BLaER1 treated with 17β-estradiol and CSF1 and Interleukin-3, amounts not matched to agents 10 nM and 100 nM (cell line): ENCODE data around the gene VARS1.

Experiments used
- H3K27ac ChIP-seq, 11 experiments: shearing (Covaris generic); formaldehyde crosslinking; 2 replicates each; pipeline ENCODE4 v1.8.1; 2022
- H3K27me3 ChIP-seq, 11 experiments: shearing (Covaris generic); formaldehyde crosslinking; 2 replicates each; pipeline ENCODE4 v1.8.1; 2022
- H3K36me3 ChIP-seq, 11 experiments: shearing (Covaris generic); formaldehyde crosslinking; 2 replicates each; pipeline ENCODE4 v1.8.1; 2022
- H3K4me1 ChIP-seq, 10 experiments: shearing (Covaris generic); formaldehyde crosslinking; 2 replicates each; pipeline ENCODE4 v1.8.1; 2022
- H3K4me2 ChIP-seq, 11 experiments: shearing (Covaris generic); formaldehyde crosslinking; 2 replicates each; pipeline ENCODE4 v1.8.1; 2022
- H3K4me3 ChIP-seq, 10 experiments: shearing (Covaris generic); formaldehyde crosslinking; 2 replicates each; pipeline ENCODE4 v1.8.1; 2022
- H3K9ac ChIP-seq, 11 experiments: shearing (Covaris generic); formaldehyde crosslinking; 2 replicates each; pipeline ENCODE4 v1.8.1; 2022
- H3K9me3 ChIP-seq, 11 experiments: shearing (Covaris generic); formaldehyde crosslinking; replicated peaks in 1 of 11; 2 replicates each; pipeline ENCODE4 v1.8.1; 2022
- H4K20me1 ChIP-seq, 11 experiments: shearing (Covaris generic); formaldehyde crosslinking; 2 replicates each; pipeline ENCODE4 v1.8.1; 2022
- Cebpa-rat ChIP-seq, 11 experiments: shearing (Covaris generic); IDR thresholded peaks; 2 replicates each; pipeline ENCODE4 v1.8.1; 2022

Gene VARS1

GRCh38 chr6:31836474-31837368, 41.2 kb upstream of the VARS1 start:
- TF ChIP-seq Cebpa-rat (IDR thresholded peaks at IDR 0.05), result no peak
- H3K4me2 ChIP-seq, result peak overlapping the region; percentile 86 to 99 (median 96)
- no peaks in the 10 kb centered on the region for H3K27me3 ChIP-seq
- peaks cover 59 to 67% (median 62%) of the 10 kb centered on the region in 11 experiments for H4K20me1 ChIP-seq
- peak overlapping the region; percentile 86 to 99 (median 94) for H3K9ac ChIP-seq
- H3K27ac ChIP-seq, result peak overlapping the region; percentile 91 to 98 (median 96); a peak in 21 of 22 replicates
- no peaks in the 10 kb centered on the region; a peak in 1 of 22 replicates for H3K9me3 ChIP-seq
- peaks cover 50 to 60% (median 54%) of the 10 kb centered on the region in 10 experiments for H3K4me1 ChIP-seq
- peaks cover 51 to 63% (median 59%) of the 10 kb centered on the region in 11 experiments for H3K36me3 ChIP-seq
- H3K4me3 ChIP-seq, result peak overlapping the region; percentile 77 to 96 (median 89)

DNA sequence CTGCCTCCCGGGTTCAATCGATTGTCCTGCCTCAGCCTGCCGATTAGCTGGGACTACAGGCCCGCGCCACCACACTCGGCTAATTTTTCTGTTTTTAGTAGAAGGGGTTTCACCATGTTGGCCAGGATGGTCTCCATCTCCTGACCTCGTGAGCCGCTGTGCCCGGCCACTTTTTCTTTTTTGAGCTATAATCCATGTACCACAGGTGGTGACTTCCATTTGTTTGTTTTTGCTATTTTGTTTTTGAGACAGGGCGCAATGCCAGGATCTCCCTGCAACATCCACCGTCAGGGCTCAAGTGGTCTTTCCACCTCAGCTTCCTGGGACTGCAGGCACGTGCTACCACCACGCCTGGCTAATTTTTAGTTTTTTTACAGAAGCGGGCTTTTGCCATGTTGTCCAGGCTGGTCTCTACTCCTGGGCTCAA, 40.5 kb upstream of the VARS1 start:
- no peak for TF ChIP-seq Cebpa-rat (IDR thresholded peaks at IDR 0.05)
- Histone ChIP-seq H3K9ac (peak overlapping the region; percentile 86 to 99 (median 94)), H3K36me3 (peaks cover 46 to 63% (median 54%) of the 10 kb centered on the region in 11 experiments)

DNA sequence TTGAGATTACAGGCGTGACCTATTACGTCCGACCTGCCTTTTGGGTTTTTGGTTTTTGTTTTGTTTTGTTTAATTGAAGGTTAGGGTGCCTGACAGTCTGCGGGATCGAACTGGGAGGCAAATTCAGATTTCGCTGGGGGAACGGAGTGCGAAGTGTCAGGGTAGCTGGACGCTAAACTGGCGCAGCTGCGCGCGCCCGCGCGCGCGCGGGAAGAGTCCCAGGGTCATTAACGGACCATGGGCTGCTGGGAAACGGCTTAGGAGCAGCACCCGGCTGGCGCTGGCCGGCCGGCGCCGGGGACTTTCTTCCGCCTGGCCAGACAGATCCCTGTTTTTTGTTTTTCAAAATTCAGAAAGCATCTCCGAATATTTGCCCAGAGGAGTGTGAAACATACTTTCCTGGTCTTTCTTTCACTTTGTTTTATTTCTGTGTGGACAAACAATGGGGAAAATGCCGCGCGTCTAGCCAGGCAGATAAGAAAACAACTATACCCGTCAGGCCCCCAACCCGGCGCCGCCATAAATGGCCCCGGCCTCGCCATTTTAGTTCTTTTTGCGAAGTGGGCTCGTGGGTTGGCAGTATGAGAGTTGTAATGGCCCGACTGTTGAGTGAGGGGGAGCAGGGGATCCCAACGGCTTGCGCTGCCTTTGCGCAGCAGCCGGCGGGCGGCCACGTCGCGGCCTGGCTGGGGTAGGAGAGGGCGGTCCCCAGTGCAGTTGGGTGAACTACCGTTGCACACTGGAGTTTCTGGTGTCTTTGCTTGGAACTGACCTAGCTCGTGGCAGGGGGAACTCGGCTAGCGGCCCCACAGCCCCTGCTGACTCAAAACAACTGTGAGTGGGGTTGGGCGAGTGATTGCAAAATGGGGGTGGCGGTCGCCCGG, 39.1 kb upstream of the VARS1 start:
- H3K9me3 ChIP-seq, result no peaks in the 10 kb centered on the region; a peak in 1 of 22 replicates
- no peaks in the 10 kb centered on the region for H3K27me3 ChIP-seq
- H3K27ac ChIP-seq, result peak overlapping the region; percentile 91 to 98 (median 96)
- peak overlapping the region; percentile 86 to 99 (median 94) for H3K9ac ChIP-seq
- peak overlapping the region; percentile 77 to 96 (median 89) for H3K4me3 ChIP-seq
- peaks cover 60 to 62% (median 61%) of the 10 kb centered on the region in 10 experiments for H3K4me1 ChIP-seq
- peaks cover 40 to 67% (median 45%) of the 10 kb centered on the region in 11 experiments for H4K20me1 ChIP-seq
- H3K4me2 ChIP-seq, result peak overlapping the region; percentile 86 to 99 (median 96)
- peaks cover 31 to 51% (median 39%) of the 10 kb centered on the region in 11 experiments for H3K36me3 ChIP-seq
- TF ChIP-seq Cebpa-rat (IDR thresholded peaks at IDR 0.05), result no peak

More for the DNA sequence above, 40.5 kb upstream of the VARS1 start:
- Histone ChIP-seq H4K20me1 (peaks cover 53 to 67% (median 56%) of the 10 kb centered on the region in 11 experiments), H3K9me3 (no peaks in the 10 kb centered on the region; a peak in 1 of 22 replicates), H3K27me3 (no peaks in the 10 kb centered on the region), H3K4me3 (peak overlapping the region; percentile 77 to 96 (median 89)), H3K4me1 (peaks cover 57 to 67% (median 61%) of the 10 kb centered on the region in 10 experiments), H3K4me2 (peak overlapping the region; percentile 86 to 99 (median 96)), H3K27ac (peak overlapping the region; percentile 91 to 98 (median 96); a peak in 21 of 22 replicates)

DNA sequence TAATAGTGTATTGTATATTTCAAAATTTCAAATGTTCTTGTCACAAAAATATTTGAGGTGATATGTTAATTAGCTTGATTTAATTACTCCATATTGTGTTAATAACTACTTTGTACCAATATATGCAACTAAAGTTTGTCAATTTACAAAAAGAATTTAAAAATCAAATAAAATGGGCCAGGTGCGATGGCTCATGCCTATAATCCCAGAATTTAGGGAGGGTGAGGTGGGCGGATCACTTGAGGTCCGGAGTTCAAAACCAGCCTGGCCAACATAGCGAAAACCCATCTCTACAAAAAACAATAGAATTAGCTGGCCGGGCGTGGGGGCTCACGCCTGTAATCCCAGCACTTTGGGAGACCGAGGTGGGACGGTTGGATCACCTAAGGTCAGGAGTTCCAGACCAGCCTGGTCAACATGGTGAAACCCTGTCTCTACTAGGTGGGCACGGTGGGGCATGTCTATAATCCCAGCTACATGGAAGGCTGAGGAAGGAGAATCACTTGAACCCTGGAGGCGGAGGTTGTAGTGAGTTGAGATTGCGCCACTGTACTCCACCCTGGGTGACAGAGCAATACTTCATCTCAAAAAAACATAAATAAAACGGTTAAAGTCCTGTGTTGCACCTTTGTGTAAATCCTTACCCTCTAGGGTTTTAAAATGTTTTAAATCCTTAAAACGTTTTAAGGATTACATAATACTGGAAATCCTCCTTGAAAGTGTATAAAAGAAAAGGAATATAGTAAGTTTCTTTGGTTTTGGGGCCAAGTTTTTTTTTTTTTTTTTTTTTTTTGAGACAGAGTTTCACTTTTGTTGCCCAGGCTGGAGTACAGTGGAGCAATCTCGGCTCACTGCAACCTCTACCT, 36.0 kb upstream of the VARS1 start:
- peak overlapping the region; percentile 68 to 80 (median 76) for H3K4me3 ChIP-seq
- H3K27ac ChIP-seq, result peak overlapping the region in 10 of 11 experiments; percentile 62 to 98 (median 94); a peak in 20 of 22 replicates
- peaks cover 1 to 21% (median 9%) of the 10 kb centered on the region in 11 experiments; a peak in 19 of 22 replicates for H3K36me3 ChIP-seq
- 0 out of 22 replicates have a peak, but pooled peaks of 3 of the 11 experiments have one; percentile 5 to 22 (median 20) for TF ChIP-seq Cebpa-rat (IDR thresholded peaks at IDR 0.05)
- peaks cover 34 to 40% (median 37%) of the 10 kb centered on the region in 10 experiments for H3K4me1 ChIP-seq
- H3K27me3 ChIP-seq, result no peaks in the 10 kb centered on the region
- peak overlapping the region; percentile 69 to 98 (median 79) for H3K9ac ChIP-seq
- H4K20me1 ChIP-seq, result peaks cover 11 to 39% (median 16%) of the 10 kb centered on the region in 11 experiments
- peak overlapping the region; percentile 92 to 99 (median 96) for H3K4me2 ChIP-seq
- no peaks in the 10 kb centered on the region for H3K9me3 ChIP-seq

GRCh38 chr6:31830886-31831335, 35.4 kb upstream of the VARS1 start:
- peak overlapping the region; percentile 31 to 96 (median 68); a peak in 21 of 22 replicates for H3K27ac ChIP-seq

DNA sequence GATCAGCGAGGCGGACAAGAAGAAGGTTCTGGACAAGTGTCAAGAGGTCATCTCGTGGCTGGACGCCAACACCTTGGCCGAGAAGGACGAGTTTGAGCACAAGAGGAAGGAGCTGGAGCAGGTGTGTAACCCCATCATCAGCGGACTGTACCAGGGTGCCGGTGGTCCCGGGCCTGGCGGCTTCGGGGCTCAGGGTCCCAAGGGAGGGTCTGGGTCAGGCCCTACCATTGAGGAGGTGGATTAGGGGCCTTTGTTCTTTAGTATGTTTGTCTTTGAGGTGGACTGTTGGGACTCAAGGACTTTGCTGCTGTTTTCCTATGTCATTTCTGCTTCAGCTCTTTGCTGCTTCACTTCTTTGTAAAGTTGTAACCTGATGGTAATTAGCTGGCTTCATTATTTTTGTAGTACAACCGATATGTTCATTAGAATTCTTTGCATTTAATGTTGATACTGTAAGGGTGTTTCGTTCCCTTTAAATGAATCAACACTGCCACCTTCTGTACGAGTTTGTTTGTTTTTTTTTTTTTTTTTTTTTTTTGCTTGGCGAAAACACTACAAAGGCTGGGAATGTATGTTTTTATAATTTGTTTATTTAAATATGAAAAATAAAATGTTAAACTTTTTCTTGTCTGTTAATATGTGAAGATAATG, 34.2 kb upstream of the VARS1 start:
- Histone ChIP-seq H3K9me3 (no peaks in the 10 kb centered on the region), H3K27ac (peak overlapping the region; percentile 31 to 96 (median 68); a peak in 20 of 22 replicates), H3K4me3 (peak overlapping the region; percentile 68 to 80 (median 76)), H3K27me3 (no peaks in the 10 kb centered on the region), H4K20me1 (peaks cover 0 to 26% (median 5%) of the 10 kb centered on the region in 11 experiments; a peak in 12 of 22 replicates), H3K9ac (peak overlapping the region; percentile 69 to 98 (median 79)), H3K4me1 (peaks cover 44 to 55% (median 53%) of the 10 kb centered on the region in 10 experiments), H3K4me2 (peak overlapping the region; percentile 92 to 99 (median 96)), H3K36me3 (peaks cover 0 to 9% (median 0%) of the 10 kb centered on the region in 11 experiments; a peak in 4 of 22 replicates)
- TF ChIP-seq Cebpa-rat (IDR thresholded peaks at IDR 0.05), result no peak

More at GRCh38 chr6:31830886-31831335, 35.4 kb upstream of the VARS1 start:
- Histone ChIP-seq H4K20me1 (peaks cover 4 to 32% (median 10%) of the 10 kb centered on the region in 11 experiments; a peak in 20 of 22 replicates), H3K9me3 (no peaks in the 10 kb centered on the region), H3K4me3 (peak overlapping the region; percentile 68 to 80 (median 76)), H3K4me2 (peak overlapping the region; percentile 92 to 99 (median 96)), H3K27me3 (no peaks in the 10 kb centered on the region), H3K4me1 (peaks cover 40 to 47% (median 43%) of the 10 kb centered on the region in 10 experiments), H3K36me3 (peaks cover 0 to 14% (median 2%) of the 10 kb centered on the region in 11 experiments; a peak in 17 of 22 replicates), H3K9ac (peak overlapping the region; percentile 69 to 98 (median 79))
- peak in 1 of 11 experiments; percentile 4; a peak in 1 of 22 replicates for TF ChIP-seq Cebpa-rat (IDR thresholded peaks at IDR 0.05)
